ENCODE results near the gene SREBF2. TPM values are rescaled to one million over a fixed set of nuclear protein-coding genes. Genes with fewer than 3 reads are reported as not detected.

Gene SREBF2
- total and polyA plus RNA-seq, 2 of the 13 experiments (the other 11 are each of a cell fraction or from before 2014, with no cell fraction given) = 53.8 to 72.6 TPM

DNA sequence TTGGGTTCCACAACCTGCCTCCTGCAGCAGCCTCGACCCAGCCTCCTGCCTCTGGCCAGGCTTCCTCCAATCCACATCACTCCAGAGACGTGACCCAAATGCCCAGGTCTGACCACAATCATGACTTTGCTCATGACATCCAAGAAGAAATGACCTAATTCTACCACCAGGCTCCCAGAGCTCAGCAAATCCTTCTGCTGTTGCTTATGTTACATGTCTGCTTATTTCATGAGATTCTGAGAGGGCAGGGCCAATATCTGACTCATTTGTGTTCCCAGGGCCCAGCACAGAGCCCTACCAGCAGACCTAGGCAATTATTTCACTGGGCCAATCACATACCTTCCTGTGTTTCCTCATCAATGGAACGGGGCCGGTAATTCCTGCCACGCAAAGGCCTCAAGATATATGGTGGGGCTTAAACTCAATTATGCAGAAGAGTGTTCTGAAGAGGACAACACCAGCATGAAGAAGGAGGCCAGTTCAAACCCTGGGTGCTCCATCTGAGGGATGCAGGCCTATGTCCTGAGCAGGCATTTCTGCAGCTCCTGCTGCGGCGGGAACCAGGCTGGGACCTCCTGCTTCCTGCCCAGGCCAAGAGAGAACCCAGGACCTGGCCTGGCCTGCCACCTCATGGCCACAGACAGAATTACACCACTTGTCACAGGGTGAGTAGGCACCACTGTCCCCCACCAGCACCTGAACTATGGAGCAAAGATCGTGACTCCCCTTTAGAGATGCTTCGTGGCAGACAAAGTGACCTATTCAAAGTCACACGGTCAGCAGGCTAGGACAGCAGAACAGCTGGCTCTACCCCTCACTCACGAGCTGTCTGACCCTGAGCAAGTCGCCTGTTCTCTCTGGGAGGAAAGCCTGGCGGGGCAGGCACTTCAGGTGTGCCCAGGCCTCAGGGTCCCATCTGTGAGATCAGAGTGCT is 108.2 kb downstream of the SREBF2 start (continued):
- no peak for TF ChIP-seq ZNF709 (CRISPR knock-in tag; IDR thresholded peaks at IDR 0.05)
- TF ChIP-seq, protein P1, sequence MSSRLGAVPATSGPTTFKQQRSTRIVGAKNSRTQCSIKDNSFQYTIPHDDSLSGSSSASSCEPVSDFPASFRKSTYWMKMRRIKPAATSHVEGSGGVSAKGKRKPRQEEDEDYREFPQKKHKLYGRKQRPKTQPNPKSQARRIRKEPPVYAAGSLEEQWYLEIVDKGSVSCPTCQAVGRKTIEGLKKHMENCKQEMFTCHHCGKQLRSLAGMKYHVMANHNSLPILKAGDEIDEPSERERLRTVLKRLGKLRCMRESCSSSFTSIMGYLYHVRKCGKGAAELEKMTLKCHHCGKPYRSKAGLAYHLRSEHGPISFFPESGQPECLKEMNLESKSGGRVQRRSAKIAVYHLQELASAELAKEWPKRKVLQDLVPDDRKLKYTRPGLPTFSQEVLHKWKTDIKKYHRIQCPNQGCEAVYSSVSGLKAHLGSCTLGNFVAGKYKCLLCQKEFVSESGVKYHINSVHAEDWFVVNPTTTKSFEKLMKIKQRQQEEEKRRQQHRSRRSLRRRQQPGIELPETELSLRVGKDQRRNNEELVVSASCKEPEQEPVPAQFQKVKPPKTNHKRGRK (CRISPR knock-in tag; IDR thresholded peaks at IDR 0.05) = peak; percentile 98
- TF ChIP-seq CBX1 (IDR thresholded peaks at IDR 0.05; ENCODE audit: low read depth) = no peak
- TF ChIP-seq ZNF652 (CRISPR knock-in tag; IDR thresholded peaks at IDR 0.05; ENCODE audit: borderline replicate concordance, low read depth) = no peak
- no peak for TF ChIP-seq ZNF326 (CRISPR knock-in tag; IDR thresholded peaks at IDR 0.05; ENCODE audit: borderline replicate concordance)
- TF ChIP-seq KLF9 (CRISPR knock-in tag; IDR thresholded peaks at IDR 0.05; ENCODE audit: low read depth) = no peak
- TF ChIP-seq, protein P2, sequence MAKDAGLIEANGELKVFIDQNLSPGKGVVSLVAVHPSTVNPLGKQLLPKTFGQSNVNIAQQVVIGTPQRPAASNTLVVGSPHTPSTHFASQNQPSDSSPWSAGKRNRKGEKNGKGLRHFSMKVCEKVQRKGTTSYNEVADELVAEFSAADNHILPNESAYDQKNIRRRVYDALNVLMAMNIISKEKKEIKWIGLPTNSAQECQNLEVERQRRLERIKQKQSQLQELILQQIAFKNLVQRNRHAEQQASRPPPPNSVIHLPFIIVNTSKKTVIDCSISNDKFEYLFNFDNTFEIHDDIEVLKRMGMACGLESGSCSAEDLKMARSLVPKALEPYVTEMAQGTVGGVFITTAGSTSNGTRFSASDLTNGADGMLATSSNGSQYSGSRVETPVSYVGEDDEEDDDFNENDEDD (CRISPR knock-in tag; IDR thresholded peaks at IDR 0.05; ENCODE audit: borderline replicate concordance) = peak; percentile 32; the same call in 1 of the 2 replicates
- peak in 1 of 2 experiments; percentile 18; a peak in 1 of 4 replicates for TF ChIP-seq POLR2A (IDR thresholded peaks at IDR 0.05; ENCODE audit: insufficient read depth in 1 of 2, low read depth in 2 of 2, low read length in 2 of 2)
- 0 out of 2 replicates have a peak, but pooled peaks have one; percentile 20 for TF ChIP-seq FOSL2 (CRISPR knock-in tag; IDR thresholded peaks at IDR 0.05)
- TF ChIP-seq ZNF33B (CRISPR knock-in tag; IDR thresholded peaks at IDR 0.05) = no peak
- TF ChIP-seq, protein P3, sequence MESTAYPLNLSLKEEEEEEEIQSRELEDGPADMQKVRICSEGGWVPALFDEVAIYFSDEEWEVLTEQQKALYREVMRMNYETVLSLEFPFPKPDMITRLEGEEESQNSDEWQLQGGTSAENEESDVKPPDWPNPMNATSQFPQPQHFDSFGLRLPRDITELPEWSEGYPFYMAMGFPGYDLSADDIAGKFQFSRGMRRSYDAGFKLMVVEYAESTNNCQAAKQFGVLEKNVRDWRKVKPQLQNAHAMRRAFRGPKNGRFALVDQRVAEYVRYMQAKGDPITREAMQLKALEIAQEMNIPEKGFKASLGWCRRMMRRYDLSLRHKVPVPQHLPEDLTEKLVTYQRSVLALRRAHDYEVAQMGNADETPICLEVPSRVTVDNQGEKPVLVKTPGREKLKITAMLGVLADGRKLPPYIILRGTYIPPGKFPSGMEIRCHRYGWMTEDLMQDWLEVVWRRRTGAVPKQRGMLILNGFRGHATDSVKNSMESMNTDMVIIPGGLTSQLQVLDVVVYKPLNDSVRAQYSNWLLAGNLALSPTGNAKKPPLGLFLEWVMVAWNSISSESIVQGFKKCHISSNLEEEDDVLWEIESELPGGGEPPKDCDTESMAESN (CRISPR knock-in tag; conservative IDR thresholded peaks at IDR 0.05) = 0 out of 2 replicates have a peak, but pooled peaks have one; percentile 18
- no peak for TF ChIP-seq ZNF564 (CRISPR knock-in tag; IDR thresholded peaks at IDR 0.05)
- no peak for TF ChIP-seq TERF1 (CRISPR knock-in tag; IDR thresholded peaks at IDR 0.05)
- TF ChIP-seq DNMT1 (CRISPR knock-in tag; IDR thresholded peaks at IDR 0.05) = peak; percentile 57; the same call in 1 of the 2 replicates
- peak; percentile 50; the same call in 1 of the 2 replicates for TF ChIP-seq GATAD1 (CRISPR knock-in tag; IDR thresholded peaks at IDR 0.05)
- TF ChIP-seq CENPT (CRISPR knock-in tag; IDR thresholded peaks at IDR 0.05; ENCODE audit: low read depth) = no peak
- peak; percentile 39; the same call in 1 of the 2 replicates for TF ChIP-seq ZMYM4 (CRISPR knock-in tag; IDR thresholded peaks at IDR 0.05)
- TF ChIP-seq ZNF251 (CRISPR knock-in tag; IDR thresholded peaks at IDR 0.05) = no peak
- TF ChIP-seq ZNF44 (CRISPR knock-in tag; IDR thresholded peaks at IDR 0.05) = no peak
- TF ChIP-seq SMC3 (IDR thresholded peaks at IDR 0.05; ENCODE audit: low read length) = peak; percentile 66
- peak; percentile 28; the same call in 1 of the 2 replicates for TF ChIP-seq SAP130 (CRISPR knock-in tag; IDR thresholded peaks at IDR 0.05; ENCODE audit: low read depth)
- TF ChIP-seq TFDP2 (CRISPR knock-in tag; IDR thresholded peaks at IDR 0.05) = peak; percentile 22; the same call in 1 of the 2 replicates
- no peak for TF ChIP-seq ZNF274 (CRISPR knock-in tag; IDR thresholded peaks at IDR 0.05)
- 0 out of 2 replicates have a peak, but pooled peaks have one; percentile 32 for TF ChIP-seq RXRB (CRISPR knock-in tag; IDR thresholded peaks at IDR 0.05; ENCODE audit: borderline replicate concordance)

Measured in HepG2 (cell line).